ENCODE results near the gene METTL2B. TPM values are rescaled to one million over a fixed set of nuclear protein-coding genes. Genes with fewer than 3 reads are reported as not detected.

Gene METTL2B
- total RNA-seq: 18.2 and 20.9 TPM in 2 replicates

GRCh38 chr7:128476402-128477335 is at the start of gene METTL2B:
METTL2B (plus strand) TSS chr7:128476748; CDS start chr7:128476766, 18 bp downstream.

GRCh38 chr7:128455543-128456254 is 20.8 kb upstream of the METTL2B start, which contains the start of gene HILPDA:
HILPDA (plus strand) TSS chr7:128455878; CDS start chr7:128457269, 1,391 bp downstream.

Other genes starting within 250 kb of the METTL2B start
- under 0.01 and 0.16 TPM in 2 replicates for gene LEP, start 235.5 kb upstream of the METTL2B start, total RNA-seq
- 6.9 and 14.3 TPM in 2 replicates for gene RBM28, start 132.8 kb upstream of the METTL2B start, total RNA-seq
- gene PRRT4, start 115.1 kb upstream of the METTL2B start, total RNA-seq: 1.8 TPM in 1 of 2 replicates, not detected in the other
- gene IMPDH1, start 66.8 kb upstream of the METTL2B start, total RNA-seq: 79.1 and 96.0 TPM in 2 replicates
- gene HILPDA, start 20.9 kb upstream of the METTL2B start, total RNA-seq: 45.0 and 47.8 TPM in 2 replicates
- under 0.01 and 0.72 TPM in 2 replicates for gene GARIN1A, start 195.5 kb downstream of the METTL2B start, total RNA-seq

All from cardiac atrium fibroblast (primary cell).